ENCODE measurements around the gene ARRB1. TPM values are rescaled to one million over a fixed set of nuclear protein-coding genes. Genes with fewer than 3 reads are reported as not detected.

Gene ARRB1
- total RNA-seq, 1 experiment from 2014 or later = 116 TPM

DNA sequence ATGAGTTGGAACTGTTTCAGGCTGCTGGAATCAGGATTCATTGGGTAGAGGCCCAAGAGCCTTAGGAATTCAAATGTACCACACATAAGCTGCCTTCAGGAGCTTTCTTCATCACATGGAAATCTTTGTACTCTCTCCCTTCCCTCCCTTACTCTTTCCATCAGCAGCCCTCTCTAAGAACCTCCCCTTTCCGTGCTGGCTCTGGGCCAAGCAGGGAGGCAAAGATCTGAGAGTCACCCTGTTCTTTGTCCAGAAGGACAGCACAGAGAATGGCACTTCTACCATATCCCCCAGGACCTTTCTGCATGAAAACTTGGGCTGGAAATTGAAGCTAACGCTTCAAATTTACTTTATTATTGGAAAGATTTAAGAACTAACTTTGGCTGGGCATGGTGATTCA, 131.6 kb downstream of the ARRB1 start:
- Histone ChIP-seq H3K36me3 (ENCODE audit: control insufficient read depth, insufficient read depth, low read length) (no peaks in the 10 kb centered on the region), H3K9me3 (no peaks in the 10 kb centered on the region), H3K4me1 (no peaks in the 10 kb centered on the region), H3K27me3 (replicated peaks; ENCODE audit: control insufficient read depth, insufficient read depth, low read length) (no peaks in the 10 kb centered on the region), H3K4me3 (ENCODE audit: low read depth, low read length) (no peak overlapping the region)
- POLR2A ChIA-PET = no interaction called here
- CTCF ChIA-PET = interaction anchor here (1.1 to 1.8 kb wide), 3 partner anchors 15 to 79 kb away, joined by 5 to 8 read pairs (median 8); no protein-coding TSS in a partner anchor
- no peak for DNase-seq
- BruUV-seq (replicated peaks) = no TSS peak
- intact Hi-C loops (cut with micrococcal nuclease; ENCODE audit: unreplicated experiment) = no loop called here
- Mint-ChIP-seq H3K4me3 (ENCODE audit: unreplicated experiment) (no peak overlapping the region), H3K4me1 (ENCODE audit: low read depth, unreplicated experiment) (no peaks in the 10 kb centered on the region), H3K27me3 (ENCODE audit: insufficient read depth, unreplicated experiment) (peaks cover 16% of the 10 kb centered on the region), H3K27ac (ENCODE audit: unreplicated experiment) (no peak overlapping the region), H3K9me3 (ENCODE audit: unreplicated experiment) (no peaks in the 10 kb centered on the region), H3K36me3 (ENCODE audit: insufficient read depth, unreplicated experiment) (no peaks in the 10 kb centered on the region)
- TF ChIP-seq, protein P1, sequence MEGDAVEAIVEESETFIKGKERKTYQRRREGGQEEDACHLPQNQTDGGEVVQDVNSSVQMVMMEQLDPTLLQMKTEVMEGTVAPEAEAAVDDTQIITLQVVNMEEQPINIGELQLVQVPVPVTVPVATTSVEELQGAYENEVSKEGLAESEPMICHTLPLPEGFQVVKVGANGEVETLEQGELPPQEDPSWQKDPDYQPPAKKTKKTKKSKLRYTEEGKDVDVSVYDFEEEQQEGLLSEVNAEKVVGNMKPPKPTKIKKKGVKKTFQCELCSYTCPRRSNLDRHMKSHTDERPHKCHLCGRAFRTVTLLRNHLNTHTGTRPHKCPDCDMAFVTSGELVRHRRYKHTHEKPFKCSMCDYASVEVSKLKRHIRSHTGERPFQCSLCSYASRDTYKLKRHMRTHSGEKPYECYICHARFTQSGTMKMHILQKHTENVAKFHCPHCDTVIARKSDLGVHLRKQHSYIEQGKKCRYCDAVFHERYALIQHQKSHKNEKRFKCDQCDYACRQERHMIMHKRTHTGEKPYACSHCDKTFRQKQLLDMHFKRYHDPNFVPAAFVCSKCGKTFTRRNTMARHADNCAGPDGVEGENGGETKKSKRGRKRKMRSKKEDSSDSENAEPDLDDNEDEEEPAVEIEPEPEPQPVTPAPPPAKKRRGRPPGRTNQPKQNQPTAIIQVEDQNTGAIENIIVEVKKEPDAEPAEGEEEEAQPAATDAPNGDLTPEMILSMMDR (IDR thresholded peaks at IDR 0.05; ENCODE audit: insufficient read depth in 1 of 2, low read depth in 1 of 2, low read length in 1 of 2, severe bottlenecking in 1 of 2, unreplicated experiment in 1 of 2) = no peak

DNA sequence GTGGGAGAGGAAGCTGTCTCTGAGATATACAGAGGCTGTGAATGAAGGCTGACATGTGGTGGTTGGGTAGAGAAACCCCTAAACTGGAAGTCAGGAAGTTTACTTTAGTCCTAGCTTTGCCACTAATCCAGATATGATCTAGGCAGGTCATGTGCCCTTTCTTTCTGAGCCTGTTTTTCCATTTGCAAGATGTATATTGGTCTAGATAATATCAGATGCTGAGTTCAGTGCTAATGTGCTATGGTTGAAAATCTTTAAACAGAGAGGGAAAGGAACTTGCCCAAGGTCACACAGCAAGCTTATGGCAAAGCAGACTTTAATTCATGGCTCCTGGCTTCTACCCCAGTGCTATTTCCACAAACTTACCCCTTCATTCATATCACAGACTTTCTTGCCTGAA, 136.6 kb downstream of the ARRB1 start:
- CTCF ChIA-PET = interaction anchor here (0.5 to 2.4 kb wide), 31 partner anchors 9 to 293 kb away, joined by 3 to 64 read pairs (median 6); partner anchors contain the start of gene TPBGL
- POLR2A ChIA-PET = interaction anchor here (1.0 to 1.5 kb wide), 3 partner anchors 10 to 55 kb away, joined by 3 to 5 read pairs (median 3); no protein-coding TSS in a partner anchor
- Mint-ChIP-seq H3K27ac (ENCODE audit: unreplicated experiment) (no peak overlapping the region), H3K4me1 (ENCODE audit: low read depth, unreplicated experiment) (no peaks in the 10 kb centered on the region), H3K27me3 (ENCODE audit: insufficient read depth, unreplicated experiment) (peaks cover 23% of the 10 kb centered on the region), H3K4me3 (ENCODE audit: unreplicated experiment) (no peak overlapping the region), H3K36me3 (ENCODE audit: insufficient read depth, unreplicated experiment) (no peaks in the 10 kb centered on the region), H3K9me3 (ENCODE audit: unreplicated experiment) (no peaks in the 10 kb centered on the region)
- H3K4me3 ChIP-seq (ENCODE audit: low read depth, low read length) = no peak overlapping the region
- no TSS peak for BruUV-seq (replicated peaks)
- H3K4me1 ChIP-seq = no peaks in the 10 kb centered on the region
- TF ChIP-seq, protein P1 (IDR thresholded peaks at IDR 0.05; ENCODE audit: insufficient read depth in 1 of 2, low read depth in 1 of 2, low read length in 1 of 2, severe bottlenecking in 1 of 2, unreplicated experiment in 1 of 2) = no peak
- no peaks in the 10 kb centered on the region for H3K27me3 ChIP-seq (replicated peaks; ENCODE audit: control insufficient read depth, insufficient read depth, low read length)
- intact Hi-C loops (cut with micrococcal nuclease; ENCODE audit: unreplicated experiment) = loop anchor here (1.0 kb wide), 4 partner anchors 9 to 33 kb away; no protein-coding TSS in a partner anchor
- H3K9me3 ChIP-seq = no peaks in the 10 kb centered on the region
- DNase-seq = no peak
- no peaks in the 10 kb centered on the region for H3K36me3 ChIP-seq (ENCODE audit: control insufficient read depth, insufficient read depth, low read length)

DNA sequence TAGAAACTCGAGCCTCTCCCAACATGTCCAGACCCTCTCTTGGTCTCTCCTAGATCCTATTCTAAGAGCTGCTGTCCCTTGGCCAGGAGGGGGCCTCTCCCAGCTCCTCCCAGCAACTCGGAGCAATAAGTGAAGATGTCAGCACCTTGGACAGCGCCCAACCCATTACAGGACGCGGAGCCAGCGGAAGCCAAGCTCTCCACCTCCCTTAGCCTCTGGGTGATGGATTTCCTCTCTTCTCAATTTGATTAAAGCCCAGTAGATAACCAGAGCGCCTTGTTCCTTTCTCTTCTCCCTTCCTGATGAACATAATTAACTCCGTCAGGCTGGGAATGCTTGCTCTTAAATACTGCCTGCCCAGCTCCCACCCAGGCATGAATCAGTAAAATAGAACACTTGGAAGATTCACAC, 137.0 kb downstream of the ARRB1 start:
- H3K27ac Mint-ChIP-seq (ENCODE audit: unreplicated experiment) = no peak overlapping the region
- peak; percentile 95 to 97 for DNase-seq
- H3K4me3 Mint-ChIP-seq (ENCODE audit: unreplicated experiment) = no peak overlapping the region
- no TSS peak for BruUV-seq (replicated peaks)
- H3K9me3 Mint-ChIP-seq (ENCODE audit: unreplicated experiment) = no peaks in the 10 kb centered on the region
- H3K27me3 Mint-ChIP-seq (ENCODE audit: insufficient read depth, unreplicated experiment) = peaks cover 23% of the 10 kb centered on the region
- intact Hi-C loops (cut with micrococcal nuclease; ENCODE audit: unreplicated experiment) = loop anchor here (1.0 kb wide), 4 partner anchors 10 to 34 kb away; no protein-coding TSS in a partner anchor
- POLR2A ChIA-PET = interaction anchor here (1.0 to 1.5 kb wide), 3 partner anchors 9 to 54 kb away, joined by 3 to 5 read pairs (median 3); no protein-coding TSS in a partner anchor
- no peaks in the 10 kb centered on the region for H3K4me1 Mint-ChIP-seq (ENCODE audit: low read depth, unreplicated experiment)
- H3K27me3 ChIP-seq (replicated peaks; ENCODE audit: control insufficient read depth, insufficient read depth, low read length) = no peaks in the 10 kb centered on the region
- no peaks in the 10 kb centered on the region for H3K9me3 ChIP-seq
- H3K4me1 ChIP-seq = no peaks in the 10 kb centered on the region
- CTCF ChIA-PET = interaction anchor here (0.5 to 2.4 kb wide), 30 partner anchors 10 to 293 kb away, joined by 3 to 64 read pairs (median 6); partner anchors contain the start of gene TPBGL
- TF ChIP-seq, protein P1 (IDR thresholded peaks at IDR 0.05; ENCODE audit: insufficient read depth in 1 of 2, low read depth in 1 of 2, low read length in 1 of 2, severe bottlenecking in 1 of 2, unreplicated experiment in 1 of 2) = peak; percentile 78 to 95
- H3K36me3 Mint-ChIP-seq (ENCODE audit: insufficient read depth, unreplicated experiment) = no peaks in the 10 kb centered on the region
- H3K4me3 ChIP-seq (ENCODE audit: low read depth, low read length) = no peak overlapping the region
- no peaks in the 10 kb centered on the region for H3K36me3 ChIP-seq (ENCODE audit: control insufficient read depth, insufficient read depth, low read length)

Small RNAs within 50 kb of the gene (microRNA-seq; reads per million reads assigned to microRNA genes)
- gene MIR326 = 25.8 reads per million, percentile 60 among the genes with 10 or more reads in this experiment

Other genes with a start within 250 kb of the ARRB1 start
- gene SLCO2B1, start 200.6 kb downstream of the ARRB1 start, total RNA-seq (2022) = 231 and 277 TPM in 2 replicates
- 0.18 and 0.19 TPM in 2 replicates for gene TPBGL, start 110.9 kb downstream of the ARRB1 start, total RNA-seq (2022)
- 6,280 and 6,333 TPM in 2 replicates for gene RPS3, start 47.9 kb upstream of the ARRB1 start, total RNA-seq (2022)
- gene KLHL35, start 81.5 kb upstream of the ARRB1 start, total RNA-seq (2022) = 46.0 and 51.4 TPM in 2 replicates
- gene GDPD5, start 174.3 kb upstream of the ARRB1 start, total RNA-seq (2022) = 25.7 and 28.6 TPM in 2 replicates
- 481 and 528 TPM in 2 replicates for gene SERPINH1, start 210.6 kb upstream of the ARRB1 start, total RNA-seq (2022)

All from Caco-2 (cell line).